HepG2 (cell line): ENCODE data around the gene FABP1. TPM values are rescaled to one million over a fixed set of nuclear protein-coding genes. Genes with fewer than 3 reads are reported as not detected.

Experiments
- CBX1 ChIP-seq: IDR thresholded peaks from one replicate; pipeline ENCODE4 v1.6.1; 2016; ENCODE audit warnings: antibody characterized with exemption, low read depth
- FOXJ3 ChIP-seq: sonication (generic); formaldehyde crosslinking; IDR thresholded peaks from 2 replicates; pipeline ENCODE4 v1.4.0; 2020; ENCODE audit warnings: missing genetic modification reagents, mild to moderate bottlenecking, borderline replicate concordance
- IKZF4 ChIP-seq: sonication (generic); formaldehyde crosslinking; IDR thresholded peaks from 2 replicates; pipeline ENCODE4 v1.5.1; 2020; ENCODE audit warnings: borderline replicate concordance, mild to moderate bottlenecking, low read depth, missing genetic modification reagents; ENCODE audit errors: not compliant biosample characterization
- MAFG ChIP-seq: sonication (generic); formaldehyde crosslinking; IDR thresholded peaks from 2 replicates; pipeline ENCODE4 v1.5.1; 2020; ENCODE audit warnings: mild to moderate bottlenecking, missing genetic modification reagents
- RAD21 ChIP-seq: fragments of 450-650 bp; formaldehyde crosslinking; IDR thresholded peaks from 2 replicates; pipeline ENCODE4 v1.5.0; 2020; ENCODE audit warnings: mild to moderate bottlenecking
- RXRB ChIP-seq: IDR thresholded peaks from 2 replicates; pipeline ENCODE4 v1.6.1; 2016; ENCODE audit warnings: borderline replicate concordance, missing genetic modification reagents, missing compliant biosample characterization
- SALL2 ChIP-seq: sonication (generic); formaldehyde crosslinking; IDR thresholded peaks from 2 replicates; pipeline ENCODE4 v1.8.1; 2023; ENCODE audit warnings: mild to moderate bottlenecking, missing genetic modification reagents, inconsistent platforms
- SIX4 ChIP-seq: sonication (generic); formaldehyde crosslinking; IDR thresholded peaks from 2 replicates; pipeline ENCODE4 v1.4.0; 2020; ENCODE audit warnings: missing genetic modification reagents
- SNAPC2 ChIP-seq: sonication (generic); formaldehyde crosslinking; IDR thresholded peaks from 2 replicates; pipeline ENCODE4 v1.8.1; 2022; ENCODE audit warnings: mild to moderate bottlenecking, missing genetic modification reagents
- U2AF2 ChIP-seq: fragments of 200-400 bp; formaldehyde crosslinking; IDR thresholded peaks from 2 replicates; pipeline ENCODE4 v1.6.1; 2017; ENCODE audit warnings: low read depth, mild to moderate bottlenecking, low read length
- ZFP36L1 ChIP-seq: sonication (generic); formaldehyde crosslinking; IDR thresholded peaks from 2 replicates; pipeline ENCODE4 v1.8.0; 2022; ENCODE audit warnings: mild to moderate bottlenecking, missing genetic modification reagents, moderate library complexity
- ZNF17 ChIP-seq: sonication (generic); formaldehyde crosslinking; IDR thresholded peaks from 2 replicates; pipeline ENCODE4 v1.5.0; 2020; ENCODE audit warnings: mild to moderate bottlenecking, missing genetic modification reagents
- ZNF296 ChIP-seq: sonication (generic); formaldehyde crosslinking; conservative IDR thresholded peaks from 2 replicates; pipeline ENCODE4 v1.5.0; 2020; ENCODE audit warnings: mild to moderate bottlenecking, missing genetic modification reagents
- ZNF335 ChIP-seq: sonication (generic); formaldehyde crosslinking; IDR thresholded peaks from 2 replicates; pipeline ENCODE4 v1.4.0; 2020; ENCODE audit warnings: missing genetic modification reagents
- ZNF432 ChIP-seq: sonication (generic); formaldehyde crosslinking; IDR thresholded peaks from 2 replicates; pipeline ENCODE4 v1.5.0; 2020; ENCODE audit warnings: missing genetic modification reagents, mild to moderate bottlenecking, borderline replicate concordance
- ZNF709 ChIP-seq: sonication (generic); formaldehyde crosslinking; IDR thresholded peaks from 2 replicates; pipeline ENCODE4 v1.5.0; 2020; ENCODE audit warnings: mild to moderate bottlenecking, missing genetic modification reagents
- ZNF850 ChIP-seq: sonication (generic); formaldehyde crosslinking; conservative IDR thresholded peaks from 2 replicates; pipeline ENCODE4 v1.9.0; 2021; ENCODE audit warnings: mild to moderate bottlenecking, missing genetic modification reagents
- polyA plus RNA-seq, 8 experiments: library from polyadenylated mRNA; depleted of rRNA in 3 of 8; stranded (reverse) in 7 of 8; unstranded in 1 of 8; fragments of >200 nt; fragmentation: Illumina TruSeq in 4 of 8; extraction: Trizol in 4 of 8; gene quantifications; 2 replicates each; pipeline versions ENCODE4 v1.2.1 to v1.2.3, GENCODE V29; 2011 to 2016; ENCODE audit warnings: low read depth in 4 of 8, missing spikeins in 1 of 8, mixed read lengths in 1 of 8; ENCODE audit not compliant: insufficient read depth in 1 of 8
- total RNA-seq, 5 experiments: library from RNA; depleted of rRNA; stranded (reverse); fragments of >200 nt; fragmentation: Illumina TruSeq; extraction: Trizol; gene quantifications; 2 replicates each; pipeline ENCODE4 v1.2.3, GENCODE V29; 2016; ENCODE audit warnings: low read depth in 1 of 5
- TF ChIP-seq, protein P1 (sequence below): sonication (generic); formaldehyde crosslinking; IDR thresholded peaks from 2 replicates; pipeline ENCODE4 v1.4.0; 2020; ENCODE audit warnings: missing genetic modification reagents, low read depth, mild to moderate bottlenecking, borderline replicate concordance
- TF ChIP-seq, protein P2 (sequence below): sonication (generic); formaldehyde crosslinking; IDR thresholded peaks from 2 replicates; pipeline ENCODE4 v1.4.0; 2020; ENCODE audit warnings: missing genetic modification reagents
- TF ChIP-seq, protein P3 (sequence below): sonication (generic); formaldehyde crosslinking; IDR thresholded peaks from 2 replicates; pipeline ENCODE4 v1.4.0; 2020; ENCODE audit warnings: missing genetic modification reagents; ENCODE audit errors: not compliant biosample characterization
- TF ChIP-seq, protein P4 (sequence below): conservative IDR thresholded peaks from 2 replicates; pipeline ENCODE4 v1.6.1; 2018; ENCODE audit warnings: missing genetic modification reagents

The FABP1 gene
- total and polyA plus RNA-seq, 2 of the 13 experiments (the other 11 are each of a cell fraction or from before 2014, with no cell fraction given): 644 to 1,608 TPM

DNA sequence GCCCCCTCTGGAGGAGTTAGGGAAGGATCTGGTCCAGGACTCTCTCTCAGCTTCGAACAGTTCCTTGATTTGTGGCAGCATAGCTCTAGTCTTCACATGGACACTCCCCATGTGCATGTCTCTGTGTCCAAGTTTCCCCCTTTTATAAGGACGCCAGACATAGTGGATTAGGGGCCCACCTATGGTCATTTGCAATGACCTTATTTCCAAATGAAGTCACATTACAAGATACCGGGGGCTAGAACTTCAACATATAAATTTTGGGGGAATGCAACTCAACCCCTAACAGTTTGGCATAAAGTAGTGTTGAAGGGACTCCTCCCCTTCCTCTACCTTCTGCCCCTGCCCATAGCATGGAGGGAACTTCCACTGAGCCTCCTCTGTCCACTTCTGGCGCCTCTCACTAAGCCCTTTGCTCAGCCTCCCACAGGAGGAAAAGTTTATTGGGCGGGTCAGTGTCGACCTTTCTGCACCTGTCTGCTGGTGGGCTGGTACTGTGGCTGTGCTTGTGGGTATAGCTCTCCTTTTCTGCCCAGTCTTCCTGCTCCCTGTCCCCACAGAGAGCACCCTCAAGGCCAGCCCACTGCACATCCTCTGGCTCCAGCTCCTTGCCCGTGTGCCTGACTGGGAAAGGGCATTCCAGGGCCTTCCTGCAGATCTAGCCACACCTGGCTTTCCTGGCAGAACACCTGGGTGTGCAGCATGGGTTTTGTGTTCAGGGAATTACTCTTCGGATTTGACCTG is 5.5 kb downstream of the FABP1 start (continued):
- TF ChIP-seq, protein P1, sequence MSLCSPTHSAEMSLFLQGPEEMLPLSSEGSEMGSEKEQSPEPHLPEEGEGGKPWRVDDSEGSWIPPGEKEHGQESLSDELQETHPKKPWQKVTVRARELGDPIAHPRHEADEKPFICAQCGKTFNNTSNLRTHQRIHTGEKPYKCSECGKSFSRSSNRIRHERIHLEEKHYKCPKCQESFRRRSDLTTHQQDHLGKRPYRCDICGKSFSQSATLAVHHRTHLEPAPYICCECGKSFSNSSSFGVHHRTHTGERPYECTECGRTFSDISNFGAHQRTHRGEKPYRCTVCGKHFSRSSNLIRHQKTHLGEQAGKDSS (CRISPR knock-in tag): no peak
- TF ChIP-seq FOXJ3 (CRISPR knock-in tag): 0 out of 2 replicates have a peak, but pooled peaks have one; percentile 40
- TF ChIP-seq ZNF335 (CRISPR knock-in tag): no peak
- no peak for TF ChIP-seq ZNF296 (CRISPR knock-in tag)
- TF ChIP-seq ZNF709 (CRISPR knock-in tag): peak; percentile 76; the same call in 1 of the 2 replicates
- TF ChIP-seq ZNF432 (CRISPR knock-in tag): no peak
- no peak for TF ChIP-seq IKZF4 (CRISPR knock-in tag)
- no peak for TF ChIP-seq ZFP36L1 (CRISPR knock-in tag)
- TF ChIP-seq SALL2 (CRISPR knock-in tag): 0 out of 2 replicates have a peak, but pooled peaks have one; percentile 42
- no peak for TF ChIP-seq ZNF17 (CRISPR knock-in tag)
- 0 out of 2 replicates have a peak, but pooled peaks have one; percentile 53 for TF ChIP-seq SNAPC2 (CRISPR knock-in tag)
- TF ChIP-seq RAD21 (CRISPR knock-in tag): no peak
- TF ChIP-seq ZNF850 (CRISPR knock-in tag): 0 out of 2 replicates have a peak, but pooled peaks have one; percentile 62
- no peak for TF ChIP-seq U2AF2
- TF ChIP-seq, protein P2, sequence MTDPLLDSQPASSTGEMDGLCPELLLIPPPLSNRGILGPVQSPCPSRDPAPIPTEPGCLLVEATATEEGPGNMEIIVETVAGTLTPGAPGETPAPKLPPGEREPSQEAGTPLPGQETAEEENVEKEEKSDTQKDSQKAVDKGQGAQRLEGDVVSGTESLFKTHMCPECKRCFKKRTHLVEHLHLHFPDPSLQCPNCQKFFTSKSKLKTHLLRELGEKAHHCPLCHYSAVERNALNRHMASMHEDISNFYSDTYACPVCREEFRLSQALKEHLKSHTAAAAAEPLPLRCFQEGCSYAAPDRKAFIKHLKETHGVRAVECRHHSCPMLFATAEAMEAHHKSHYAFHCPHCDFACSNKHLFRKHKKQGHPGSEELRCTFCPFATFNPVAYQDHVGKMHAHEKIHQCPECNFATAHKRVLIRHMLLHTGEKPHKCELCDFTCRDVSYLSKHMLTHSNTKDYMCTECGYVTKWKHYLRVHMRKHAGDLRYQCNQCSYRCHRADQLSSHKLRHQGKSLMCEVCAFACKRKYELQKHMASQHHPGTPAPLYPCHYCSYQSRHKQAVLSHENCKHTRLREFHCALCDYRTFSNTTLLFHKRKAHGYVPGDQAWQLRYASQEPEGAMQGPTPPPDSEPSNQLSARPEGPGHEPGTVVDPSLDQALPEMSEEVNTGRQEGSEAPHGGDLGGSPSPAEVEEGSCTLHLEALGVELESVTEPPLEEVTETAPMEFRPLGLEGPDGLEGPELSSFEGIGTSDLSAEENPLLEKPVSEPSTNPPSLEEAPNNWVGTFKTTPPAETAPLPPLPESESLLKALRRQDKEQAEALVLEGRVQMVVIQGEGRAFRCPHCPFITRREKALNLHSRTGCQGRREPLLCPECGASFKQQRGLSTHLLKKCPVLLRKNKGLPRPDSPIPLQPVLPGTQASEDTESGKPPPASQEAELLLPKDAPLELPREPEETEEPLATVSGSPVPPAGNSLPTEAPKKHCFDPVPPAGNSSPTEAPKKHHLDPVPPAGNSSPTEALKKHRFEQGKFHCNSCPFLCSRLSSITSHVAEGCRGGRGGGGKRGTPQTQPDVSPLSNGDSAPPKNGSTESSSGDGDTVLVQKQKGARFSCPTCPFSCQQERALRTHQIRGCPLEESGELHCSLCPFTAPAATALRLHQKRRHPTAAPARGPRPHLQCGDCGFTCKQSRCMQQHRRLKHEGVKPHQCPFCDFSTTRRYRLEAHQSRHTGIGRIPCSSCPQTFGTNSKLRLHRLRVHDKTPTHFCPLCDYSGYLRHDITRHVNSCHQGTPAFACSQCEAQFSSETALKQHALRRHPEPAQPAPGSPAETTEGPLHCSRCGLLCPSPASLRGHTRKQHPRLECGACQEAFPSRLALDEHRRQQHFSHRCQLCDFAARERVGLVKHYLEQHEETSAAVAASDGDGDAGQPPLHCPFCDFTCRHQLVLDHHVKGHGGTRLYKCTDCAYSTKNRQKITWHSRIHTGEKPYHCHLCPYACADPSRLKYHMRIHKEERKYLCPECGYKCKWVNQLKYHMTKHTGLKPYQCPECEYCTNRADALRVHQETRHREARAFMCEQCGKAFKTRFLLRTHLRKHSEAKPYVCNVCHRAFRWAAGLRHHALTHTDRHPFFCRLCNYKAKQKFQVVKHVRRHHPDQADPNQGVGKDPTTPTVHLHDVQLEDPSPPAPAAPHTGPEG (CRISPR knock-in tag): peak; percentile 52; the same call in 1 of the 2 replicates
- TF ChIP-seq, protein P3, sequence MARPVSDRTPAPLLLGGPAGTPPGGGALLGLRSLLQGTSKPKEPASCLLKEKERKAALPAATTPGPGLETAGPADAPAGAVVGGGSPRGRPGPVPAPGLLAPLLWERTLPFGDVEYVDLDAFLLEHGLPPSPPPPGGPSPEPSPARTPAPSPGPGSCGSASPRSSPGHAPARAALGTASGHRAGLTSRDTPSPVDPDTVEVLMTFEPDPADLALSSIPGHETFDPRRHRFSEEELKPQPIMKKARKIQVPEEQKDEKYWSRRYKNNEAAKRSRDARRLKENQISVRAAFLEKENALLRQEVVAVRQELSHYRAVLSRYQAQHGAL: no peak
- no peak; the same call in 1 of the 2 replicates for TF ChIP-seq RXRB (CRISPR knock-in tag)
- TF ChIP-seq, protein P4, sequence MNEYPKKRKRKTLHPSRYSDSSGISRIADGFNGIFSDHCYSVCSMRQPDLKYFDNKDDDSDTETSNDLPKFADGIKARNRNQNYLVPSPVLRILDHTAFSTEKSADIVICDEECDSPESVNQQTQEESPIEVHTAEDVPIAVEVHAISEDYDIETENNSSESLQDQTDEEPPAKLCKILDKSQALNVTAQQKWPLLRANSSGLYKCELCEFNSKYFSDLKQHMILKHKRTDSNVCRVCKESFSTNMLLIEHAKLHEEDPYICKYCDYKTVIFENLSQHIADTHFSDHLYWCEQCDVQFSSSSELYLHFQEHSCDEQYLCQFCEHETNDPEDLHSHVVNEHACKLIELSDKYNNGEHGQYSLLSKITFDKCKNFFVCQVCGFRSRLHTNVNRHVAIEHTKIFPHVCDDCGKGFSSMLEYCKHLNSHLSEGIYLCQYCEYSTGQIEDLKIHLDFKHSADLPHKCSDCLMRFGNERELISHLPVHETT (CRISPR knock-in tag): no peak
- no peak for TF ChIP-seq MAFG (CRISPR knock-in tag)
- TF ChIP-seq SIX4: no peak
- no peak for TF ChIP-seq CBX1
